Endothelial cell of umbilical vein (primary cell): ENCODE data around the gene SP100.

Experiments
- CTCF ChIP-seq, 2 donors: IDR thresholded peaks; 1 replicate in 1 of 2; 2 replicates in 1 of 2; pipeline ENCODE4 v1.5.1; 2011; ENCODE audit warnings: low read length in 2 of 2, mild to moderate bottlenecking in 2 of 2, moderate library complexity in 2 of 2, control low read depth in 1 of 2, inconsistent platforms in 1 of 2, low read depth in 1 of 2; ENCODE audit not compliant: insufficient read depth in 1 of 2; ENCODE audit errors: extremely low read depth in 1 of 2
- FOS ChIP-seq: IDR thresholded peaks from 2 replicates; pipeline ENCODE4 v1.6.1; 2011; ENCODE audit warnings: mild to moderate bottlenecking, low read length, moderate library complexity, borderline replicate concordance; ENCODE audit not compliant: insufficient read depth
- POLR2AphosphoS5 ChIP-seq: IDR thresholded peaks from 2 replicates; pipeline ENCODE4 v1.6.1; 2012; ENCODE audit warnings: low read depth, mild to moderate bottlenecking, control low read depth, low read length, moderate library complexity; ENCODE audit not compliant: insufficient read depth

DNA sequence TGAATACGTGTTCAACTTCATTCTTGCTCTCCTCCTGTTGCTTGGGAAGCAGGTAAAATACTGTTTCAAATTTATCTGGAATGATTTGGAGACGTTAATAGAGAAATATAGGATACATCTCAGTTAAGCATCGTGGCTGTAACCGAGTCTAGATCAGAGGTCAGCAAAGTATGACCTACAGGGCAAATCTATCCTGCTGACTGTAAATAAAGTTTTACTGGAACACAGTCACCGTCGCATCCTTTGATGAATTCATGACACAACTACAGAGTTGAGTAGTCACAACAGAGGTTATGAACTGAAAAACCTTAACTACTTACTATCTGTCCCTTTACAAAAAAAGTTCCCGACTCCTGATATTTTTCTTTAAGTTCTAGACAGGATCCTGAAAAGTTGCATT is 86.6 kb downstream of the SP100 start:
- TF ChIP-seq POLR2AphosphoS5 (no peak), CTCF (IDR thresholded peaks at IDR 0.05; ENCODE audit: extremely low read depth in 1 of 2, insufficient read depth in 1 of 2, low read depth in 1 of 2, low read length in 2 of 2) (no peak), FOS (no peak)
